ENCODE results near the gene TCEAL4.
"Not testable (repeated sequence)": the region's sequence is repeated elsewhere in the genome, so short reads cannot be mapped to it uniquely, and the experiment has no call there.

The TCEAL4 gene

GRCh38 chrX:103592295-103592694 is 7.0 kb downstream of the TCEAL4 start:
- DNase-seq (ENCODE audit: low read depth) = not testable (repeated sequence)

- not testable (repeated sequence) for DNase-seq (ENCODE audit: low read depth)
Observed at GRCh38 chrX:103595202-103595601, 9.9 kb downstream of the TCEAL4 start.

GRCh38 chrX:103607364-103608305 is 22.3 kb downstream of the TCEAL4 start, which contains the start of gene TCEAL3:
TCEAL3 (plus strand) TSS chrX:103607963; CDS start chrX:103609065, 1,102 bp downstream.
- DNase-seq (ENCODE audit: low read depth) = no peak

DNA sequence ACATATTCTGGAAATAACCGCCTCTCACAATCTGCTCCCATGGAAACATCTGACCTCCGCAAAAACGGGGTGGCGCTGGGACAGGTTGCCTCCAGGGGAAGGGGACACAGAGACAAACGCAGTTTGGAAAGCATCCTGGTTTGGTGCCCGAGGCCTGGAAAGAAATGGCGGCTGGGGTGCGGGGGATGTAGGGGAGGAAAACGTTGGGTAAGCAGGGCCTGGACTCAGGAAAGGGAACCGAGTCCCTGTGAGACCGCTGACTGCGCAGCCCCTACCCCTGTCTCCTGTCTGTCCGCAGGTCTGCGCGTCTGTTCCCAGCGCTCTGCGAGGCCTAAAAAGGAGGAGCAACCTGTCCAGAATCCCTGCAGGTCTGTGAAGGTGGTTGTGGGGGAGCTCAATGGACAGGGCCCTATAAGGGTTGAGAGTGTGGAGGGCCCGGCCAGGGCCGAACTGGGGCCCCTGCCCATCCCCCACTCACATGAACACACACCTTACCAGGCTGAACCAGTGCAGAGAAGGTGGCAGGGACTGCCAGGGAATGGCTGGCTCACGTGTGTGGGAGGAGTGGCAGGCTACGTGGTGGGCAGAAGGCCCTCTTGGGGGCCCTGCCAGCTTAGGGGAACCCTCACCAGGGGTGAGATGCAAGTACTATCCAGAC is 23.1 kb downstream of the TCEAL4 start:
- DNase-seq (ENCODE audit: low read depth) = no peak

DNA sequence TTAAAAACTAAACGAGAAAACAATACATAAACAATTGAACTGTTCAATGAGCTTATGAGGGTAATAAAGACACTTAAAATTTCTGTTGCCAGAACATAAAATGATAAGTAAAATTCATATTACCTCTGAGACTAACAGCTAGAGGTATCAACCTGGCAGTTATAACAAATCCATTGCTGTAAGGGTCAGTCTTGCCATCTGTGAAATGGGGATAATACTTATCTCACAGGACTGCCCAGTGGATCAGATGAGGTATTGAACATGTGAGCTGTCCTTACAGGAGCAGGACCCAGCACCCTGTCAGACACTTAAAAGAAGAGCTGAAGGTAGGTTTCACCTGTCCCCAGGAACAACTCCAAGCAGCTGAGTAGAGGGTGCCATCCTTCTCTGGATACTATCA is 25.0 kb downstream of the TCEAL4 start:
- DNase-seq (ENCODE audit: low read depth) = no peak

DNA sequence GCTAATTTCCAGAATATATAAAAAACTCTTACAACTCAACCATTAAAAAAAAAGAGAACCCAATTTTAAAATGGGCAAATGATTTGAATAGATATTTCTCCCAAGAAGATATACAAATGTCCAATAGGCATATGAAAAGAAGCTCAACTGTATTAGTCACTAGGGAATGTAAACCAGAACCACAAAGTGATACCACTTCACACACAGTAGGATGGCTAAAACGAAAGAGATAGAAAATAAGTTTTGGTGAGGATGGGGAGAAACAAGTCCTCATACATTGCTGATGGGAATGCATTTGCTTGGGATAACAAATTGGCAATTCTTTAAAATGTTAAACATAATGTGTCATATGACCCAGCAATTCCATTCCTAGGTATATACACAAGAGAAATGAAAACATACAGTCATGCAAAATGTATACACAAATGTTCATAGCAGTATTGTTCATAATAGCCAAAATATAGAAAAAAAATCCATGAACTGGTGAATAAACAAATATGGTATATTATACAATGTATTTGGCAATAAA is 28.1 kb downstream of the TCEAL4 start:
- no peak for DNase-seq (ENCODE audit: low read depth)

- DNase-seq (ENCODE audit: low read depth) = no peak
Observed at GRCh38 chrX:103614999-103615398, 29.7 kb downstream of the TCEAL4 start.

DNA sequence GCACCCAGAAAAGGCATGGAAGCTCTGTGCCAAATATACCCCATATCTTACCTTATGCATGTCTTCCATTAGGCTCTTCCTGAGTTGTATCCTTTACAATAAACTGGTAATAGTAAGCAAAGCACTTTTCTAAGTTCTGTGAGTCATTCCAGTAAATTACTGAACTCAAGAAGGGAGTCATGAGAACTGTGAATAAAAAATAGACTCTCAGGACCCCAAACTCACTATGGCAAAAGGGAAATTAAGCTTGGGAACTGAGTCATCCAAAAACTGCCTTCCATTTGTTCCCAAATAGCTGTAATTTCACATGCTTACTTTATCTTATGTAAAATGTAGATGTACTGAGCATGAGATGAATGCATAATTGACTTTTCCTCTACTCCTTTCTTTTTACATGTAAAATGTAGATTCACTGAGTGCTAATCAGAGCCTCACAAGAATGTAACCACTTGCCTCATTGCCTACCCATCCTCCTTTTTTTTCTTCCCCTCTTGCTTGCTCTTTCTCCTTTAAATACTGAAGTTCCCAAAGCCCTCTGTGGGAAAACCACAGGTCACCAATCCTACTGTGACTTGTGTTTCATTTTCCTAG is 30.6 kb downstream of the TCEAL4 start:
- no peak for DNase-seq (ENCODE audit: low read depth)

- DNase-seq (ENCODE audit: low read depth) = no peak
Observed at GRCh38 chrX:103616676-103617186, 31.4 kb downstream of the TCEAL4 start.

DNA sequence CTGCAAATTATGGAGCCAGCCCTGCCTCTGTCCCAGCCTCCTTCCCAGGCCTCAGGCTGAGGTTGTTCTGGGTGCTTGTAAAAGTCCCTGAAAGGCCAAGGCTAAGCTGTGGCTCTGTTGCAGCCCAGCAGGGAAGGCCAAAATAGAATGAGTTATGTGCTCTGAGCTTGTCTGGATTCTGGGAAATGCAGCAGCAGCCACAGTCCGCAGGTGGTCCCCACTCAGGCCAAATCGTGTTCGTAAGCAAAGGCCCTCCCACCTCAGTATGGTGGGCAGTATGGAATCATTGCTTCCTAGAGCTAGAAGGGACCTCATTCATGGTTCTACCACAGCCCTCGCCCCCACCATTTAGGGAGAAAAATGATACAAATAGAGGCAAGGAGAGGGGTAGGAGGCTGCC is 38.8 kb downstream of the TCEAL4 start:
- no peak for DNase-seq (ENCODE audit: low read depth)

DNA sequence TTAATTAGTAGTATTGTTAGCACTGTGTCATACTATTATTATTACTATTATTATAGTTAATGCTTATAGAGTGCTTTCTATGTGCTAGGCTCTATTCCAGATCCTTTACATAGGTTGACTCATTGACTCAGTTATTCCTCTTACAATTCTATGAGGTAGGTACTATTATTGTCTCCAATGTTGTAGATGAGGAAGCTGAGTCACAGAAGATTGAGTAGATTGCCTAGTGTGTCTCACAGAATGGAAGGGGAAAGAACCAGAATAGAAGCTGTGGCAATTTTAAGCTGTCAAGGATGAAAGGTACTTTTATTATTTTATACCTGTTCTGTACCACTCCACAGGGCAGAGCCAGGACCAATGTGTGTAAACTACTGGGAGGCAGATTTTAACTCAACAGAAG is 41.5 kb downstream of the TCEAL4 start:
- no peak for DNase-seq (ENCODE audit: low read depth)

DNA sequence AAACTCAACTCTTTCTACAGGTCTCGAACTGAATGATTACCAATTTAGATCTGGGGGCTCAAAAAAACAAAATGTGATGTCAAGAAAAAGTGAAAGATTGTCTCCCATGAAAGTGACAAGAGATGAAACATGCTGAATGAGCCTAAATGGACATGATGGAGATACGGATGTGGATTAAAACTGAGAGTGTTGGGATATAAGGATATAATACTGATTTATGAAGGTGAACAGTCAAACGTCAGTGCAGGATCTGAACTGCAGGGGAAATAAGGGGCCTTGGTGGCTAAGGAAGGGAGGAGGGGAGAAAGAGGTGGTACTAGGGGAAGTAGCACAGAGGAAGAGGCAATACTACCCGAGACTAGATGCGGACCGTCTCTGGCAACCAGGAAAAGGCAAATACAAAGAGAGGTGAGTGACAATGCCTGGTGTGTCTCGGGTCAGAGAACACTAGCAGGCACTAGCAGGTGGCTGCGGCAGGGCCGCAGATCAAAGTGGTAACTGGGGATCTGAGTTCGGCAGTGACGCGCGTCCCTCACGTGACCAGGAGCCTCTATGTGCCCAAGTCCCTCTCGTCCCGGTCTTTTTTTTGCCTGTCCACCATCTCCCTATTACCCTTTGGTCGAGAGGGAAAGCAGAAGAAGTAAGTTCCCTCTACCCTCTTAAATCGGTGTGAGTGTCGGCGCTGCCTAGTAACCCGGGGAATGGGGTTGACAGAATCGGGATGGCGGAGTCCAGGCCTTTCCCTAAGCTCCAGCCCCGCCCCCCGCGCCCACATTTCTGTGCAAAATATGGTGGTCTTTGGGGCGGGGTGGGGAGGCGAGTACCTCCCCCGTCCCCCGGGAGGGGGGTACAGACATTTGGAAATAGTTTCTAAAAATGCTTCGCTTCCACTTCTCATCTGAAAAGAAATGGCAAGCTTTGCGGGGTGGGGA is 43.3 kb downstream of the TCEAL4 start, which contains the start of gene TCEAL1:
Gene TCEAL1 (plus strand): TSS at position 590 of the 932 bp plus-strand sequence. CDS start 942 bp downstream, outside the sequence.
- no peak for DNase-seq (ENCODE audit: low read depth)

DNA sequence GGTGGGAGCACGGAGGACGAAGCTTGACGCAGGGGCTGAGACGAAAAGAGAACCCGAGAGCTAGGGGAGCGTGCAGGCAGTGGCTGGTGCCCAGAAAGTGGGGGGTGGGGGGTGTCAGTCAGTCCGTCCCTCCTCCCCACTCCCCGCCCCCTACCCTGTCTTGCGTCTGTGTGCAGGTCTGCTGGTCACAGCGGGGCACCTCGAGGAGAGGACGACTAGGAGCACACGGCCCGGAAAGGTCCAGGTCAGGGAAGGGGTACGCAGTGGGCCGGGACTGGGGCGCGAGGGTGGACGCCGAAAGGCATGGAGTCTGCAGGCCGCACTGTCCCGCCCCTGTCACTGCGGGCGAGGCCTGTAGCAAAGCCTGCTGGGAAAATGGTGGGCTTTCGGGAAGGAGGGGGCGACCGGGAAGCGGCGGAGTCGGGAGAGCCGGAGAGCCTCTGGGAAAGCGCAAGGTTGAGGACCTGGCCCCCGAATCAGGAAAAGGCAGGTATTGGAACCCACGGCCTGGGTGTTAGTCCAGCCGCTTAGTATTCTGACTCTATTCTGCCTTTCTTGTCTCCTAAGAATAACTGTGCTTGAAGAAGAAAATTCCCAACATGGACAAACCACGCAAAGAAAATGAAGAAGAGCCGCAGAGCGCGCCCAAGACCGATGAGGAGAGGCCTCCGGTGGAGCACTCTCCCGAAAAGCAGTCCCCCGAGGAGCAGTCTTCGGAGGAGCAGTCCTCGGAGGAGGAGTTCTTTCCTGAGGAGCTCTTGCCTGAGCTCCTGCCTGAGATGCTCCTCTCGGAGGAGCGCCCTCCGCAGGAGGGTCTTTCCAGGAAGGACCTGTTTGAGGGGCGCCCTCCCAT is 44.2 kb downstream of the TCEAL4 start:
- no peak for DNase-seq (ENCODE audit: low read depth)

DNA sequence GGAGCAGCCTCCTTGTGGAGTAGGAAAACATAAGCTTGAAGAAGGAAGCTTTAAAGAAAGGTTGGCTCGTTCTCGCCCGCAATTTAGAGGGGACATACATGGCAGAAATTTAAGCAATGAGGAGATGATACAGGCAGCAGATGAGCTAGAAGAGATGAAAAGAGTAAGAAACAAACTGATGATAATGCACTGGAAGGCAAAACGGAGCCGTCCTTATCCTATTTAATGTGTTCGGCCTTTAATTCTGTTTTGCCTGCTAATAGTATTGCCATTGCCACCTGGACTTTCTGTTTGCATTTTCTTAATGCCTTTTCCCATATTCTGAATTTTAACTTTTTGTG is 44.8 kb downstream of the TCEAL4 start:
- no peak for DNase-seq (ENCODE audit: low read depth)

DNA sequence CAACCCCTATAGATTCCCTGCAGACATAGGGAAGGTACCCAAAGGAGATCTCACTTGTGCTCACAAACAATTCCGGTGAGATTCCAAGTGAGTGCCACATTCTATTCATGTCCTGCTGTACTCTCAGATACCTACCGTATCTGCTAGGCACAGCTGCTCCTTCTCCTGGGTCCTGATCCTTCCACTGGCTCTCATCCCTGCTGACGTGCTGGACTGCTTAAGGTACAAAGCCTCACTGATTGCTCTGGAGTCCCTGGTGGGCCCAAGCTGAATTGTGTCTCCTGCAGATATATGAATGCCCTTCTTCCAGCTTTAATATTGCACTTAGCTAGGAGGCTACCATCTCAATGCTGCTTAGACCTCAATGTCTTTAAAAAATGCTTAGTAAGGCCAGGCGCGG is 45.8 kb downstream of the TCEAL4 start:
- no peak for DNase-seq (ENCODE audit: low read depth)

- no peak for DNase-seq (ENCODE audit: low read depth)
Observed at GRCh38 chrX:103635436-103635835, 50.1 kb downstream of the TCEAL4 start.

Measured in stimulated activated CD8-positive, alpha-beta memory T cell treated with anti-CD3 and anti-CD28 coated beads, Interleukin-12 subunit alpha, Interleukin-12 subunit beta, amount 100 ng/mL, for 4 hours (primary cell).